Mucosa of rectum (tissue), 2 donors: ENCODE results near the gene DCAF12.
A peak's percentile ranks its signal among the peaks of the same experiment; 100 is the strongest.

ENCODE experiments used
- H3K27ac ChIP-seq, 2 donors: one replicate each; pipeline ENCODE4 v1.7.0; 2013; ENCODE audit warnings: inconsistent platforms in 2 of 2, low read depth in 2 of 2, low read length in 2 of 2
- H3K27me3 ChIP-seq, 2 donors: one replicate each; pipeline ENCODE4 v1.7.0; 2013; ENCODE audit warnings: low read length in 2 of 2; ENCODE audit not compliant: control insufficient read depth in 2 of 2, insufficient read depth in 2 of 2
- H3K36me3 ChIP-seq, 2 donors: one replicate each; pipeline ENCODE4 v1.7.0; 2013; ENCODE audit warnings: low read length in 2 of 2; ENCODE audit not compliant: control insufficient read depth in 2 of 2, insufficient read depth in 2 of 2
- H3K4me1 ChIP-seq, 2 donors: one replicate each; pipeline ENCODE4 v1.7.0; 2013; ENCODE audit warnings: low read length in 2 of 2, mild to moderate bottlenecking in 1 of 2; ENCODE audit not compliant: control insufficient read depth in 2 of 2, insufficient read depth in 2 of 2
- H3K4me3 ChIP-seq, 2 donors: one replicate each; pipeline ENCODE4 v1.7.0; 2013; ENCODE audit warnings: low read length in 2 of 2
- H3K9ac ChIP-seq, 2 donors: one replicate each; pipeline ENCODE4 v1.7.0; 2013; ENCODE audit warnings: low read length in 2 of 2, low read depth in 1 of 2, mild to moderate bottlenecking in 1 of 2
- H3K9me3 ChIP-seq, 2 donors: one replicate each; pipeline ENCODE4 v1.7.0; 2013; ENCODE audit warnings: low read length in 2 of 2; ENCODE audit not compliant: control insufficient read depth in 2 of 2
- donor health status: healthy.
- donor health status: Normal muscosa, but diverticular disease.

DCAF12 gene

GRCh38 chr9:34127035-34127948 lies 794 bp upstream of the DCAF12 start:
- peak overlapping the region; percentile 87 to 100 for H3K4me3 ChIP-seq
- H3K27ac ChIP-seq = peak overlapping the region; percentile 86 to 94
- peak overlapping the region; percentile 88 to 99 for H3K9ac ChIP-seq
- H3K27me3 ChIP-seq = no peaks in the 10 kb centered on the region
- H3K36me3 ChIP-seq = peaks cover 8 to 14% of the 10 kb centered on the region in 2 donors
- no peaks in the 10 kb centered on the region for H3K9me3 ChIP-seq
- peaks cover 18 to 23% of the 10 kb centered on the region in 2 donors for H3K4me1 ChIP-seq

- H3K9ac ChIP-seq = peak overlapping the region; percentile 88 to 99
- H3K4me3 ChIP-seq = peak overlapping the region; percentile 87 to 100
- no peaks in the 10 kb centered on the region for H3K9me3 ChIP-seq
- peaks cover 8 to 22% of the 10 kb centered on the region in 2 donors for H3K36me3 ChIP-seq
- peak overlapping the region; percentile 86 to 94 for H3K27ac ChIP-seq
- H3K27me3 ChIP-seq = no peaks in the 10 kb centered on the region
- peaks cover 18 to 23% of the 10 kb centered on the region in 2 donors for H3K4me1 ChIP-seq
Measured at GRCh38 chr9:34125681-34126206, 754 bp downstream of the DCAF12 start.

GRCh38 chr9:34124926-34125325 lies 1.6 kb downstream of the DCAF12 start:
- H3K9ac ChIP-seq = peak overlapping the region; percentile 32 to 88
- no peaks in the 10 kb centered on the region for H3K27me3 ChIP-seq
- peak overlapping the region; percentile 87 to 100 for H3K4me3 ChIP-seq
- peaks cover 18 to 23% of the 10 kb centered on the region in 2 donors for H3K4me1 ChIP-seq
- no peaks in the 10 kb centered on the region for H3K9me3 ChIP-seq
- peaks cover 8 to 25% of the 10 kb centered on the region in 2 donors for H3K36me3 ChIP-seq
- peak overlapping the region; percentile 3 to 16 for H3K27ac ChIP-seq

GRCh38 chr9:34124099-34124498 lies 2.4 kb downstream of the DCAF12 start:
- Histone ChIP-seq H3K27ac (no peak overlapping the region), H3K9ac (no peak overlapping the region), H3K4me3 (peak overlapping the region in 1 of 2 donors; percentile 100), H3K36me3 (peaks cover 11 to 25% of the 10 kb centered on the region in 2 donors), H3K9me3 (no peaks in the 10 kb centered on the region), H3K4me1 (peaks cover 18 to 23% of the 10 kb centered on the region in 2 donors), H3K27me3 (no peaks in the 10 kb centered on the region)

- Histone ChIP-seq H3K9me3 (no peaks in the 10 kb centered on the region), H3K27ac (no peak overlapping the region), H3K36me3 (peaks cover 11 to 28% of the 10 kb centered on the region in 2 donors), H3K27me3 (no peaks in the 10 kb centered on the region), H3K4me1 (peaks cover 18 to 23% of the 10 kb centered on the region in 2 donors), H3K9ac (no peak overlapping the region), H3K4me3 (peak overlapping the region in 1 of 2 donors; percentile 100)
Measured at GRCh38 chr9:34123682-34124081, 2.8 kb downstream of the DCAF12 start.

- Histone ChIP-seq H3K27me3 (no peaks in the 10 kb centered on the region), H3K36me3 (peaks cover 14 to 32% of the 10 kb centered on the region in 2 donors), H3K9me3 (no peaks in the 10 kb centered on the region), H3K9ac (no peak overlapping the region), H3K4me3 (no peak overlapping the region), H3K27ac (no peak overlapping the region), H3K4me1 (peaks cover 16 to 18% of the 10 kb centered on the region in 2 donors)
Measured at GRCh38 chr9:34121996-34122395, 4.5 kb downstream of the DCAF12 start.

GRCh38 chr9:34119713-34120112 lies 6.8 kb downstream of the DCAF12 start:
- no peak overlapping the region for H3K27ac ChIP-seq
- peaks cover 20 to 38% of the 10 kb centered on the region in 2 donors for H3K36me3 ChIP-seq
- no peaks in the 10 kb centered on the region for H3K9me3 ChIP-seq

GRCh38 chr9:34114436-34114835 lies 12.1 kb downstream of the DCAF12 start:
- Histone ChIP-seq H3K4me3 (no peak overlapping the region), H3K4me1 (no peaks in the 10 kb centered on the region), H3K36me3 (peaks cover 20 to 28% of the 10 kb centered on the region in 2 donors), H3K27ac (no peak overlapping the region), H3K27me3 (no peaks in the 10 kb centered on the region), H3K9ac (no peak overlapping the region), H3K9me3 (no peaks in the 10 kb centered on the region)

More at GRCh38 chr9:34119713-34120112, 6.8 kb downstream of the DCAF12 start:
- H3K4me3 ChIP-seq = no peak overlapping the region
- no peaks in the 10 kb centered on the region for H3K27me3 ChIP-seq
- peaks cover 8 to 14% of the 10 kb centered on the region in 2 donors for H3K4me1 ChIP-seq
- no peak overlapping the region for H3K9ac ChIP-seq

GRCh38 chr9:34106110-34106509 lies 20.4 kb downstream of the DCAF12 start:
- Histone ChIP-seq H3K4me1 (no peaks in the 10 kb centered on the region), H3K27ac (no peak overlapping the region), H3K4me3 (no peak overlapping the region), H3K36me3 (peaks cover 38 to 58% of the 10 kb centered on the region in 2 donors), H3K27me3 (no peaks in the 10 kb centered on the region), H3K9me3 (no peaks in the 10 kb centered on the region), H3K9ac (no peak overlapping the region)

- H3K27ac ChIP-seq = no peak overlapping the region
- H3K9me3 ChIP-seq = no peaks in the 10 kb centered on the region
- H3K4me1 ChIP-seq = no peaks in the 10 kb centered on the region
- no peak overlapping the region for H3K4me3 ChIP-seq
- H3K9ac ChIP-seq = no peak overlapping the region
- peaks cover 39 to 54% of the 10 kb centered on the region in 2 donors for H3K36me3 ChIP-seq
- H3K27me3 ChIP-seq = no peaks in the 10 kb centered on the region
Measured at GRCh38 chr9:34102796-34103195, 23.7 kb downstream of the DCAF12 start.
